Measurements from ENCODE around the gene PLSCR4. TPM values are rescaled to one million over a fixed set of nuclear protein-coding genes. Genes with fewer than 3 reads are reported as not detected.

Gene PLSCR4
- total RNA-seq, 2 donors from 2014 or later: 19.4 to 28.5 TPM

- intact Hi-C loops (cut with DNase I): no loop called here
- Histone ChIP-seq H3K4me3 (no peak overlapping the region), H3K9me3 (no peaks in the 10 kb centered on the region), H3K4me1 (peaks cover 73% of the 10 kb centered on the region), H3K36me3 (replicated peaks in 1 of 2; ENCODE audit: insufficient read depth in 1 of 2, low read depth in 2 of 2) (no peaks in the 10 kb centered on the region), H3K27me3 (no peaks in the 10 kb centered on the region), H3K27ac (peak overlapping the region; percentile 74 to 98 (median 94))
- DNase-seq (no peak), ATAC-seq (no peak)
- TF ChIP-seq CTCF (IDR thresholded peaks at IDR 0.05) (no peak), POLR2A (IDR thresholded peaks at IDR 0.05) (no peak)
- 67 to 80% methylated on average over 2 of the region's 2 CpGs for WGBS, 2 donors
These were observed 93.4 kb downstream of the PLSCR4 start for GRCh38 chr3:146157325-146158060.

- peak; percentile 24 to 62 (median 31) for DNase-seq
These were observed 94.1 kb downstream of the PLSCR4 start for GRCh38 chr3:146156666-146157314.

GRCh38 chr3:146156095-146156494 lies 94.8 kb downstream of the PLSCR4 start:
- H3K27ac ChIP-seq: peak overlapping the region; percentile 74 to 98 (median 94)
- no peak overlapping the region for H3K4me3 ChIP-seq
- 21 to 22% methylated on average over 4 of the region's 4 CpGs for WGBS, 2 donors
- H3K27me3 ChIP-seq: no peaks in the 10 kb centered on the region
- DNase-seq (peak in 2 of 4 donors; percentile 6 to 33), ATAC-seq (no peak)
- no peaks in the 10 kb centered on the region for H3K9me3 ChIP-seq
- no peak for TF ChIP-seq POLR2A (IDR thresholded peaks at IDR 0.05)
- no peak for TF ChIP-seq CTCF (IDR thresholded peaks at IDR 0.05)
- intact Hi-C loops (cut with DNase I): no loop called here
- H3K36me3 ChIP-seq (replicated peaks in 1 of 2; ENCODE audit: insufficient read depth in 1 of 2, low read depth in 2 of 2): no peaks in the 10 kb centered on the region
- H3K4me1 ChIP-seq: peaks cover 71% of the 10 kb centered on the region

More at GRCh38 chr3:146156666-146157314, 94.1 kb downstream of the PLSCR4 start:
- Histone ChIP-seq H3K9me3 (no peaks in the 10 kb centered on the region), H3K36me3 (replicated peaks in 1 of 2; ENCODE audit: insufficient read depth in 1 of 2, low read depth in 2 of 2) (no peaks in the 10 kb centered on the region), H3K27me3 (no peaks in the 10 kb centered on the region), H3K27ac (peak overlapping the region; percentile 74 to 98 (median 94)), H3K4me1 (peaks cover 73% of the 10 kb centered on the region), H3K4me3 (no peak overlapping the region)
- WGBS, 2 donors: 14 to 36% methylated on average over 3 of the region's 3 CpGs
- no peak for ATAC-seq
- no peak for TF ChIP-seq CTCF (IDR thresholded peaks at IDR 0.05)
- no peak for TF ChIP-seq POLR2A (IDR thresholded peaks at IDR 0.05)
- intact Hi-C loops (cut with DNase I): no loop called here

GRCh38 chr3:146154995-146155394 lies 95.9 kb downstream of the PLSCR4 start:
- Histone ChIP-seq H3K9me3 (no peaks in the 10 kb centered on the region), H3K27ac (peak overlapping the region in 1 of 4 donors; percentile 33), H3K27me3 (no peaks in the 10 kb centered on the region), H3K4me1 (peaks cover 71% of the 10 kb centered on the region), H3K36me3 (replicated peaks in 1 of 2; ENCODE audit: insufficient read depth in 1 of 2, low read depth in 2 of 2) (no peaks in the 10 kb centered on the region), H3K4me3 (no peak overlapping the region)
- no peak for TF ChIP-seq CTCF (IDR thresholded peaks at IDR 0.05)
- TF ChIP-seq POLR2A (IDR thresholded peaks at IDR 0.05): no peak
- intact Hi-C loops (cut with DNase I): no loop called here
- no peak for ATAC-seq
- DNase-seq: no peak
- WGBS, 2 donors: 17 to 40% methylated on average over 2 of the region's 2 CpGs
